NCI-H2107 treated with DMSO at 0.1 percent for 48 hours (cell line): ENCODE data around the gene TENM4.

ENCODE experiments used
- DNase-seq: peaks from one replicate; lab custom pipeline; 2025; ENCODE audit not compliant: unreplicated experiment; lab: John Stamatoyannopoulos, UW

Gene TENM4

DNA sequence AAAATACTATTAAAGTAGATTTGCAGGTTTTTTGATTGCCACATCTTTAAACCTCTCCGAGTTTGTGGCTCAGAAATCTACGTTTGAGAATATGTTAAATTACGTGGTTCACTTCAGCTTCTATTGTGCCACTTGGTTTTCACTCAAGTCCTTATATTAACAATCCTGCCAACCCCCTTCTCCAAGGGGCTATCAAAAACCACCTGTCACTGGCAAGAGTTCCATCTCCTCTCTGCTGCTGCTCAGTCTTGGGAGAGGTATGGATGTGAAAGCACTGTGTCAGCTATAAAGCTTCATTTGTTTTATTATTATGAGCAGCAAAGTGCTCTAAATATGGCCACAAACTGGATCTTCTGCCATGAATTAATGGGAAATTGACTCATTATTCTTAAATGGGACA, 668.6 kb downstream of the TENM4 start:
- DNase-seq: no peak

DNA sequence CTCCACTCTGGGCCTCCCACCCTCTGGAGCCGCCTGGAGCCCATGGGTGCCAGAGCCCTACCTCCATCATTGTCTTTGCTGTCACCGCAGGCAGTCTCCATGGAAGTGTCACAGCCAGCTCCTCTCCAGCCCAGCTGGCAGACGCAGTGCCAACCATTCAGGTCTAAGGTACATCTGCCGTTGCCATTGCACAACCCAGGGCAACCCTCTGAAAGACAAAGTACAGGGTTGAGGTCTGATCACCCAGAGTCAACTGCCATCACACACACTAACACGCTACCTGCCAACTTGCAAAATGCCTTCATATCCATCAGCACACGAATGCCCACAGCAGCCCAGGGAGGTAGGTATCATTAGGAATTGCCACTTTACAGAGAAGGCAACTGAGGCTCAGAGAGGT, 669.9 kb downstream of the TENM4 start:
- no peak for DNase-seq

DNA sequence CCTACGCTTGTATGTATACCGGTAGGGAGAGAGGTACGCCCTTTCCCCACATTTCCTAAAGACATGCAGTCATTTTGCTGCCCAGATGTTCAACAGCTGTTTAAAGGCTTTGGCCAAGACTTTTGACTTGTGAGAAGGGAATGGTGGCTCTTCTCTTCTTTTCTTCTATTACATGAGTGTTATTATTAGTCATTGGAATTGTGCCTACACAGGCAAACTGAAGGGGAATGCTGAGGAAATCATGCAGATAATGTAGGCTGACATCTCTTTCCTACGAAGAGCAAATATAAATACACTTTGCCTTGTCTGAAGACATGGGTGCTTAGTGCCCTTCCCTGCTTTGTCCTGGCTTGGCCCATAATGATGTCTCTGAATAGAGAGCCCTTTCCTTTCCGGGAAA, 671.9 kb downstream of the TENM4 start:
- DNase-seq: no peak

DNA sequence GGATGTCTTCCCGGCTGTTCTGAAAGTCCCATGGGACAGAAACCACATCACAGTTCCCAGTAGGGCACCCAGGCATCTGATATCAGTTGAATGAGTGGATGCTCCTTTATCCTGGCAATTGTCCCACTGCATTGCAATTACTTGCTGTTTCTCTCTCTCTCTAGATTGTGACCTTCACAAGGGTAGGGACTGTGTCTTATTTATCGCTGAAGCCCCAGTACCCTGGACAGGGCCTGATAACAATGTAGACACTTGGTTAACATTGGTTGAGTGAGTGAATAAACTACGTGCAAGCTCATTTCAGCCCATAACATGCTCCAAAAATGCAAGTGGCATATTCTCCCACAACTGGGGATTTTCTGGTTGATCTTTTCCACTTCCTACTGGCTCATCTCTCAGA, 672.5 kb downstream of the TENM4 start:
- DNase-seq: no peak

DNA sequence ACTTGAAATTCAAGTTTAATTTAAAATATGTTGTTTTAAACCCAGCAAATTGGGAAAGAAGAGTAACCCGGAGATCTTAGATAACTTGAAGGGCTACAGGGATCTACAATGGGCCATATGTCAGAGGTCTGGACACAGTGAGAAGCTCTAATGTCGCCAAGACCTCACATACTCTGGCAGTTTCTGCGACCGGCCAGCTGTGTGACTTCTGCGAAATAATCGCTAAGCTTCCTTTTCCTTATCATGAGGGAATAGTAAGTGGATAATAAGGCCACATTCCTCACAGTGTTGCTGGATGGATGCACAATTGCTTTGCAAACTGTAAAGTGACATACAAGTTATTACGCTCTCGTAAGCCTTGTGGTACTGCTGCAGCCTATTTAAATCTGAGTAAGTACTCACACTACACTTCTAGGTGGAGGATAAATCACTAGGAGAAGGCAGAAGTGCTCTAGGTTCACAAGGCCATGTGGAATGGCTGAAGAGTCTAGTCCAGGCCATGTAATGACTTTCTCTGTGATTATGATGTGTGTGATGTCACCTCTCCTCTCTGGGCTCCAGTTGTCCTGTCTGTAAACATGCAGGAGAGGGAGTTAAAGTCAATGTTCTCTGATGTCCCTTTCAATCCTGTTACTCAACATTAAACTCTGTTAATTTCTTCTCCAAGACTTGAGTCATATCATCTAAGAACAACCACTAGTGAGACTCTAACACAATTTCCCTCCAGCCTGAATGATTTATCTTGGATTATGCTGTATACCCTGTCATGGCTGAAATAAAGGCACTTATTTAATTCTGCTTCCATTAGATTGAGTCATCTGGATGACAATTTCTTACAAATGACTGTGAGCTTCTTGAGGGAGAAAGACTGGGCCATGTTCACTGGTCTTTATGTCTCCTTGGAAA, 673.5 kb downstream of the TENM4 start:
- no peak for DNase-seq

DNA sequence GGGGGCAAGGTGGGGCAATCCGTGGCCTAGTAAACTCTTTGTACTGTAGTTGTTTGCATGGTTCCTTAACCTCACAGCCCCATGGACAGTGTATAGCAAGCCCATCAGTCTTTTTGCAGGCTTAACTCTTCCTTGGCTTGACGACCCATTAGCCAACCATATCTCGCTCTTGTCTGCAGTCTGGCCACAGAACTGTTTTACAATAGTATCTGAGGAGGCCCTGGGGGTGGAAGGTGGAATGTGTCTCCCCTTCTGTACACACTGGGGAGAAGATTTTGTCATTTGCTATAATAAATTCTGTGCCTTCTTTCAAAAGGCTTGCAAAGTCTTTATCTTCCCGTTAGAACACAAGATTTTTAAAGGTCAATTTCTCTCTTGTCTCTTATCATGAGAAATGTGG, 675.9 kb downstream of the TENM4 start:
- no peak for DNase-seq

DNA sequence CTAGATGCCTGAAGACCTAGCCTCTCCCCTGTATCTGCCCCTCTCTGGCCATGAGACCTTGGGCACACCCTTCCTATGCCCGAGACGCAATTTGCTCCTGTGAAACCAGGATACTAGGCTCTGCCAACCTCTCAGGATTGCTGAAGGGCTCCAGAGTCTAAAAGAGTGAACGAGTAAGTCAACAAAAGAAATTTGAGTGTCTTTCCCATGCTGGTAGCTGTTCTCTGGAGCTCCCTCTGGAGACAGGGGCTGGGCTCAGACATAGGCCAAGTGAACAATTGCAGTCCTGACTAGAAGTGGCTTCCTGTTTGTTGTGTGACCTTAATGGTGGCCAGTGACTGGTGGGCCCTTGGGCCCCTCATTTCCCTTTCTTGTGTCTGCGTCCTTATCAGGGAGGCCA, 677.2 kb downstream of the TENM4 start:
- no peak for DNase-seq

DNA sequence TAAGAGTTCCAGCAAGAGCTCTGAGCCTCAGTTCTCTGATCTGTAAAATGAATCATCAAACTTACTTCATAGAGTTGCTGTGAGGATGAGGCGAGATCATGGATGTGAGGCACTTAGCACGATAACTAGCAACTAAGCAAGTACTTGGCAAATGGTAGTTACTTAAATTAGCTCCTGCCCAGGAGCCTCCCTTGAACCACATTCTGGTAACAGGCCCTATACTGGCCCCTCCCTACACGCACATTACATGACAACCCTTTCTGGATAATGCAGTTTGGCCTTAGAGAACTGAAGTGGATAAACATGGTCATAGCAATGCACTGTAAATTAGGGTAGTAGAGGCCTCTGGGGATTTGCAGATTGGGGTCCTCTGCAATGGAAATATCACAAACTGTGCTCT, 678.7 kb downstream of the TENM4 start:
- no peak for DNase-seq

DNA sequence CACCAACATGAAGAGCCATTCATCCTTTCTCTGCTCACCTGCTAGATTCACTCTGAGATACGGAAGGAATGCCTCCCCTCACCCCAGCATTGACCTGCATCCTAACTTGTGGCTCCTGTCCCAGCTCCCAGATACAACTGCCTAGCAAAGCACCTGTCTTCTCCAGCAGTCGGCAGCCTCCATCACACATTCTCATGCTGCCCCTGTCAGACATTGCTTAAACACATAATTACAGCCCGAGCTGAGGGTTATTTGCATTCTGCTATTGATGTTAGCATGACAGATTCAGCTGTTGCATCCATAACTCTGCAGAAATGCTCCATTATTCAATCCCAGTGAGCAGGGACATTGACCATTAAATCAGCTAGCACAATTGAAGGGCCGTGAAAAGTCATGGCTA, 681.8 kb downstream of the TENM4 start:
- no peak for DNase-seq

DNA sequence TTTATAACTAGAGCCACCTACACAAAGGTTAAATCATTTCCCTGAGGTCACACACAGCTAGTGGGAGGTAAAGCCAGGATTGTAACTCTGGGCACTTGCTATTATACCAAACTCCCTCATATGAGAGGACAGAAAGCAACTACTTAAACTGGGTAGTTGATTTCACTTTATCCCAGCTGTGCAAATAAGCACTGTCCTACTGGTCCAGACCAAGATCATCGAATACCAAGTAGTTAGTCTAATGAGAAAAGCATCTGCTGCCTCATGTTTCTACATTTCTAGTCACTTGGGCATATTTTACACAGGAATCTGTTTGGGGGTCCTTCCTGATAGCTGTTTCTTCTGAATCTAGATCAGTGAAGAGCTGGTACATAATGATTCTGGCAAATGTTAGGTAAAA, 687.5 kb downstream of the TENM4 start:
- DNase-seq: no peak

DNA sequence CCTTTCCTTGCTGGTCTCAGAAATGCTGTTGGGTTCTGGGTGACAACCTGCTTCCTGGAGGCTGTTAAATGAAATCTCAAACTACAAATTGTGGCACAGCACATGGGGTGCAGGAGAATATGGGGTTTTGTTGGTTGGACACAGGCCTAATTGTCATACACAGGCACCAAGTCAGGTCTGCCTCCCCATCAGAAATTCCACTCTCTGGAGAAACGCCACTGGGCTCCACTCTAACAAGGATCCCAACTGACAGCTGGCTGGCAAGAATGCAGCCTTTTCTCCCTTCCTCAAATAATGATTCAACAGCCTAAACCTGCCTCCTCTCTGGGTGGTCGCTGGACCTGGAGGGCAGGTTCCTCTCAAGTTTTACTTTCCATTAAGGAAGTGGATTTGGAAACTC, 688.3 kb downstream of the TENM4 start:
- no peak for DNase-seq

DNA sequence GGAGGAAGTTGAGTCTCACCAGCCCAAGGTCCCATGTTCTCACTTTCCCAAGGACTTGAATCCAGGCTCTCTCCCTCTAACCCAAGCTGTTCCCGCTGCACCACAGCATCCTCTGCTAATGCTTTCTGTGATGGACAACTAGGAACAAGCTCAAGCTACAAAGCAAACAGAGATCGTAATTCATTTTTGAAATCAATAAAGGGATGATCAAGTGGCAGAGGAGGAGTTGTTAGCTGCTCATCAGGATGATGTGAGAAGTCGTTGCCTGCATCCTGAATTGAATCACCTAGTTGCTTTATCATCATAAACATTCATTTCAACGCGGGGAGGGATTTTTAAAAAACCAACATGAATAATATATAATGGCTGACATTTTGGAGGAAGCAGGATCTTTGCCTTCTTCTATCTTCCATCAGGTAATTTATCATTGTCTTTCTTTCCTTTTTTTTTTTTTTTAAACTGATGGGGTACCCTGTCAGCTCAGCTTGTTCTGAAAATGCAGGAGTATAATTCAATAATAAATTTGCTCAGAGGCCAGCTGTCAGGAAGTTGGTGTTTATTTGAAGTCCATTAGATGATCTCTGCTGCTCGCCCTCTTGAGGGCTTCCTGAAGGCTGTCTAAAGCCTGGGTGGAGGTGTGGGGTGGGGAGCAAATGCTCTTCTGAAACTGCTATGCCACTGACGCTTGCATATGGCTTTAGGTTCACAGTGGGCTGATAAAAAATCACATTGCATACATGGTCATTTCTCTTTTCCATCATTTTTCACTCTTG, 691.7 kb downstream of the TENM4 start:
- no peak for DNase-seq

DNA sequence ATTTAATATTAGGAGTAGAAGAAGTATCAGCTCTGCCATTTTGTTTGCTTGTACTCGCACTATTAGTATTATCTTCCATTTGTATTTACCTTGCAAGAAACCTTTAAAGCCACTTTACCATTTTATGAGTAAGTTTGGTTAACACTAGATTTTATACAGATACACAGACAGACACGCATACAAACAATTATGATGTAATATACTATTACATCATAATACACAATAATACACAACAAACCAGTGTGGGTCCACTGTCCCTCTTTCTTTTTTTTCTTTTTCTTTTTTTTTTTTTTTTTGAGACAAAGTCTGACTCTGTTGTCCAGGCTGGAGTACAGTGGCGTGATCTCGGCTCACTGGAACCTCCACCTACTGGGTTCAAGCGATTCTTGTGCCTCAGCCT, 695.9 kb downstream of the TENM4 start:
- DNase-seq: no peak

DNA sequence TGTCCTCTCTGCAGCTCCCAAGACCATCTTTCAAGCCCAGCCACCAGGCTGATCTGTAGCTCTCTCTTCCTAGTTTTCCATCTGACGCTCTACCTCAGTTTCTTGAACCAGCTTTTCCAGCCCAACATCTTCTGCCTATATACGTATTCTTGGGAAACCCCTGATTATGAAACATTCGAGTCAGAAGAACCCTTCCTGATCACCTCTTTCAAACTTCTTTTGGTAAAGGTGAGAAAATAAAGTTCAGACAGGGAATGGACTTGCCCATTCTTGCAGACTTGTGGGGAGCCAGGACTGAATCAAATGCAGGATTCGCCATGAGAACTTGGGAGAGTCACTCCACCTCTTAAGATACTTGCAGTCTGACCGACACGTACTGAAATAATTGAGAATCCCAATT, 696.6 kb downstream of the TENM4 start:
- DNase-seq: no peak

DNA sequence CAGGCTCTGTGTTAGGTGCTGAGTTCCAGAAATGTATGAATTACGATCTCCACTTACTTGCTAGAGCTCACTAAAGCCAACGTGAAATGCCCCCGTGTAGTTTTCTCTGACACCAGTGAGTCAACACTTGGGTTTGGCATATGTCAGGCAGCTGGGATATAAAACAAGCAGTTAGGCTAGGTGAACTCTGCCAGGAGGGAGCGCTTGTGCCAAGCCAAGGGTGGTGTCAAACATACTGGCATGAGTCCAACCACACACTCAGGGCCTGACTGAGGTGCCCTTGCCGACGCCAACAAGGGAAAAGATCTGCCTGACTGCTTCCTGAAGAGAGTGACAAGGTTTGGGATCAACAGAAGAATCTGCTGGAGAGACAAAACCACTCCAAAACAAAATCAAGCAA, 698.4 kb downstream of the TENM4 start:
- DNase-seq: peak; percentile 79

DNA sequence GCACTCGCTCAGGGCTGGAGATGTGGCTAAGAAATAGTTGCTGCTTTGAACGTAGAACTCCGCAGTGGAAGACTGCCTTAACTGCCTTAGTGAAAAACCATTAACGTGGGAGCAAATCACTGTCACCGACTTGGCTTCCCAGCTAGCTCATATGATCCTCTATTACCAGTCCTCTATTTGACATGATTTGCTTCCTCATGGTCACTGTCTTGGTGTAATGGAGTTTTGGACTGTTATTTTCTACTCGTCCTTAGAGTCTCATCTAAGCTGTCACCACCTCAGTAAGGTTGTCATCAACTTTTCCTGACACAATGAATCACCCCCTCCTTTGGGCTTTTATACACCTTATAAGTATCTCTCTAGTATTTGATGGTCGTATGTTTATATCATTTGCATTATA, 699.1 kb downstream of the TENM4 start:
- DNase-seq: no peak

DNA sequence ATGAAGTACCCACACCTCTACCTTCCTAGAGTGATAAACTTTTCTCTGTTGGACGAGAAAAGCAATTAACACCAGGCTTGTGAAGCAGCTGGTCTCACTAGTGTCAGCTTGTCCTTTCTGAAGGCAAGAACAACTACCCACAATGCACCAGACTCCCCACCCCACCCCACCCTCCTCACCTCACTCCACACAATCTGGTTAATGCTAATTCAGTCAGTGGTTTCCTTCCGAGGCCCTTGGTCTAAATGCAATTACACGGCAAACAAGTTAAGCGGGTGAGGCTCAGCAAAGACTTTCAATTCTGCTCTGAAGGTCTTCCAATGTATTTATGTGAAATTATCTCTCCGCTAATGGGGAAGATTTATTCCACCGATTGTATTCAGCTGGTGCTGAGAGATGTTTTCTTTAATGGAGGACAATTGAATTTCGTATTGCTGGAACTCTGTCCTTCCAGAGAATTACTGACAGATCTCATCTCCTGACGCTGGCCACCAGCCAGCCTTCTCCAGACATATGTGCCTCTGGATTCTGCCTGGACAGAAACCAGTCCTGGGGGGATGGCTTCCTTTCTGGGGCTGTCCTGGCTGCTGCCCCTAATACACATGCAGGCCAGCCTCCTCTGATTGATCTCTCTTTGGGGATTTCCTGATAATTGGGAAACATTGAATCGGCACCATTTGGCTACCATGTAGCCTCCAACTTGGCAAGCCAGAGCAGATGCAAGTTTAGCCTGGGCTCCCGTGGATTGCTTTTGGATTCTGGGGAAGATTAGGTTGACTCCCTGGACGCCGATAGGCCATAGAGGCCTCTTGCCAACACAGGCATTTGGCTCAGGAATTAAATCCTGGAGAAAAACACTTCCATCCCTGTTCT, 700.4 kb downstream of the TENM4 start:
- no peak for DNase-seq

DNA sequence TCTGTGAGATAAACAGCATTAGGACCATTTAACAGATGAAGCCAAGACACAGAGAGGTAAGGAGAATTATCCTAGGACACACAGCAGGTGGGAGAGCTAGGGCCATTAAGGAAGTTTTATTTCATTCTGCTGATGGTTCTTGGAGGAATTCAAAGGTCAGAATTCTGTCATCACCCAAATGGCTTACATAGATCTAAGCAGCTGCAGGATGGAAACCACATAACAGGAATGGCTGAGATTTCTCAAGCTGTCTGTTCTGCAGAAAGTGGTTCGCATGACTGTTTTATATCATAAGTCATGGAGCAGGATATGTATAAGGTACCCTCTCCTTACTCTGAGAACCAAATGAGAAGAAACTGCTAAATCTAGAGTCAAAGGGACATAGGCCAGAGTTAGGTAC, 702.9 kb downstream of the TENM4 start:
- no peak for DNase-seq

DNA sequence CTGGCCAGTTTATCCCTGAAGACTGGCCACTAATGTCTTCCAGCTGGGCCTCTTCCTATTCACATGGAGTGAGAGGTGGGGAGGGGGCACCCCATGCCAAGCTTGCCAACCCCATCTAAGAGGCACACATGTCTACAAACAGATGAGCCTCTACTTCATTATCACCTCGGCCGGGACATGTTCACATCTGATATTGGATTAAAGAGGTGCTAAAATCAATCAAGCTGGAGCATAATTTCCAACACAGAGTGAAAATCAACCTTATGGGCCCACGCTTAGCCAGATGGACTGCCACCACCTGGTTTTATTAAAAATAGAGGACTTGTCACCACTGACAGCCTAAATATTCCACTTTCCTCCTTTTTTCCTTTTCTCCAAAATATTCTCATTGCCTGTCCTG, 703.5 kb downstream of the TENM4 start:
- no peak for DNase-seq

DNA sequence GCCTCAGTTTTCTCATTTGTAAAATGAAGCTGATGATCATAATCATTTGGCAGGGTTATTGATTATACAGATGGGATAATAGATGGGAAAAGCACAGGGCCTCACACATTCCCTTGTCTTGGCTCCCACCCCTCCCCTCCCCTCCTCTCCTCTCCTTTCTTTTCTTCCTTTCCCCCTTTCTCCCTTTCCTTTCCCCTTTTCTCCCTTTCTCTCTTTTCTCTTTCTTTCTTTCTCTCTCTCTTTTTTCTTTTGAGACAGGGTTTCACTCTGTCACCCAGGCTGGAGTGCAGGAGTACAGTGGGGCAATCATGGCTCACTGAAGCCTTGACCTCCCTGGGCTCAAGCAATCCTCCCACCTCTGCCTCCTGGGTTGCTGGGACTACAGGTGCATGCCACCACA, 705.1 kb downstream of the TENM4 start:
- no peak for DNase-seq

DNA sequence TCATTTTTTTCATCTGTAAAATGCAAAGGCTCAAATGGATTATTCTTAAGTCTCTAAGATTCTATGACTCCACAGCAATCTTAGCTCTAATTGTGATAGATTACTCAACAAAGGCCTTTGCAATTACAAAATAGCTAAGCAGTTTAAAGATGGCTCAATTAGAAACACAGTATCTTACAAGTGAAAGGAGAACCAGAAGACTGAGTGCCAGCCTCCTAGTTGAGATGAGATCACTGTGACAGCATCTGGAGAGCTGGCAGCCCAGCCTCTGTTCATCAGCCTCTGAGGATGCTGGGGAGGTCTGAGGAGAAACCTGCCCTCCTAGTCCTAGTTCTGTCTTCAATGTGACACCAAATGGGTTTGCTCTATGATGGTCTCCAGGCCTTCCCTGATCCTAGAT, 707.8 kb downstream of the TENM4 start:
- no peak for DNase-seq

DNA sequence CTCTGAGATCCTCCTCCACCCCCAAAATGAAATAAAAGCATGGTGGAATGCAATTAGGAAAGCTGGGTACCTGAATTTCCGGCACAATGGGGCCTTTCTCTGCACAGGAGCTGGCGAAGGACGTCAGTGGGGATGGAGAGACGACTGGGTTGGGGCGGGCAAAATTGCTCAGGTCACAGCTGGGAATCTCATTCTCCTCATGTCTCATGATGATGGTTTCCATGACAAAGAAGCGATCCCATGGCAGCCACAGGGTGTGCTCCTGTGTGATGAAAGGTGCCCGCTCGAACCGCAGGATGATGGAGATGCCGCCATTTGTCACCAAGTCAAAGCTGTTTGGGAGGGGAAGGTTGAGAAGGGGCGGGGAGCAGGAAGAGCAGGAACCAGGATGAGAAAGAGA, 708.6 kb downstream of the TENM4 start:
- no peak for DNase-seq
